H9 (cell line): ENCODE results near the gene MOB3B. TPM values are rescaled to one million over a fixed set of nuclear protein-coding genes. Genes with fewer than 3 reads are reported as not detected.
A peak's percentile ranks its signal among the peaks of the same experiment; 100 is the strongest.

Experiments used
- DNase-seq: peaks from one replicate; pipeline ENCODE4 v3.0.0-alpha.2; 2017
- H2AFZ ChIP-seq: one replicate; pipeline ENCODE4 v1.6.1; 2013; ENCODE audit warnings: mild to moderate bottlenecking, low read length, control low read depth, moderate library complexity
- H2AK5ac ChIP-seq: 2 replicates; pipeline ENCODE4 v1.6.1; 2013; ENCODE audit warnings: low read length, control low read depth, mixed read lengths; ENCODE audit not compliant: insufficient read length
- H2BK120ac ChIP-seq: one replicate; pipeline ENCODE4 v1.6.1; 2013; ENCODE audit warnings: low read depth, mild to moderate bottlenecking, low read length, control low read depth, inconsistent platforms; ENCODE audit not compliant: poor library complexity, severe bottlenecking
- H2BK12ac ChIP-seq: 2 replicates; pipeline ENCODE4 v1.6.1; 2013; ENCODE audit warnings: low read length, control low read depth, mixed read lengths, low read depth; ENCODE audit not compliant: insufficient read length
- H2BK15ac ChIP-seq: 2 replicates; pipeline ENCODE4 v1.6.1; 2013; ENCODE audit warnings: low read depth, low read length, control low read depth
- H2BK20ac ChIP-seq: one replicate; pipeline ENCODE4 v1.6.1; 2013; ENCODE audit warnings: low read depth, mild to moderate bottlenecking, low read length, control low read depth, inconsistent platforms; ENCODE audit not compliant: poor library complexity, severe bottlenecking
- H2BK5ac ChIP-seq: 2 replicates; pipeline ENCODE4 v1.6.1; 2013; ENCODE audit warnings: low read length, control low read depth, mixed read lengths; ENCODE audit not compliant: insufficient read length
- H3K14ac ChIP-seq: 2 replicates; pipeline ENCODE4 v1.6.1; 2013; ENCODE audit warnings: low read length, control low read depth; ENCODE audit not compliant: insufficient read depth
- H3K18ac ChIP-seq: 2 replicates; pipeline ENCODE4 v1.6.1; 2013; ENCODE audit warnings: low read depth, mild to moderate bottlenecking, mixed read lengths, low read length, control low read depth; ENCODE audit not compliant: insufficient read length
- H3K23ac ChIP-seq: 2 replicates; pipeline ENCODE4 v1.6.1; 2013; ENCODE audit warnings: low read length, control low read depth, mixed read lengths, low read depth; ENCODE audit not compliant: insufficient read length
- H3K23me2 ChIP-seq: 2 replicates; pipeline ENCODE4 v1.6.1; 2013; ENCODE audit warnings: low read depth, mild to moderate bottlenecking, mixed read lengths, low read length, control low read depth; ENCODE audit not compliant: insufficient read length, poor library complexity, severe bottlenecking
- H3K27ac ChIP-seq: 2 replicates; pipeline ENCODE4 v1.5.1; 2013; ENCODE audit warnings: low read length, control low read depth, mixed read lengths, low read depth; ENCODE audit not compliant: insufficient read length
- H3K27me3 ChIP-seq: 2 replicates; pipeline ENCODE4 v1.6.1; 2013; ENCODE audit warnings: low read length, control low read depth, inconsistent platforms; ENCODE audit not compliant: insufficient read depth
- H3K4ac ChIP-seq: 2 replicates; pipeline ENCODE4 v1.6.1; 2013; ENCODE audit warnings: low read depth, mild to moderate bottlenecking, control low read depth, inconsistent platforms, low read length, moderate library complexity
- H3K4me1 ChIP-seq: 2 replicates; pipeline ENCODE4 v1.6.1; 2013; ENCODE audit warnings: low read length, control low read depth, inconsistent platforms; ENCODE audit not compliant: insufficient read depth
- H3K4me2 ChIP-seq: 2 replicates; pipeline ENCODE4 v1.6.1; 2013; ENCODE audit warnings: low read length, control low read depth, mixed read lengths; ENCODE audit not compliant: insufficient read length, insufficient read depth
- H3K56ac ChIP-seq: 2 replicates; pipeline ENCODE4 v1.6.1; 2013; ENCODE audit warnings: low read depth, mild to moderate bottlenecking, mixed read lengths, low read length, control low read depth; ENCODE audit not compliant: insufficient read length
- H3K79me1 ChIP-seq: 2 replicates; pipeline ENCODE4 v1.6.1; 2013; ENCODE audit warnings: low read depth, mild to moderate bottlenecking, moderate library complexity, low read length, control low read depth, inconsistent platforms; ENCODE audit not compliant: insufficient read depth, poor library complexity, severe bottlenecking
- H3K79me2 ChIP-seq: 2 replicates; pipeline ENCODE4 v1.6.1; 2013; ENCODE audit warnings: low read length, control low read depth, inconsistent platforms; ENCODE audit not compliant: insufficient read depth
- H3K9ac ChIP-seq: 2 replicates; pipeline ENCODE4 v1.6.1; 2013; ENCODE audit warnings: low read length, control low read depth, mixed read lengths; ENCODE audit not compliant: insufficient read length; ENCODE audit errors: extremely low read depth
- H3K9me3 ChIP-seq: one replicate; pipeline ENCODE4 v1.6.1; 2013; ENCODE audit warnings: low read depth, low read length, inconsistent platforms; ENCODE audit not compliant: control insufficient read depth
- H3T11ph ChIP-seq: one replicate; pipeline ENCODE4 v1.6.1; 2013; ENCODE audit warnings: mild to moderate bottlenecking, low read length, control low read depth, inconsistent platforms
- H4K20me1 ChIP-seq: one replicate; pipeline ENCODE4 v1.6.1; 2013; ENCODE audit not compliant: control insufficient read depth, insufficient read length, insufficient read depth
- H4K5ac ChIP-seq: 2 replicates; pipeline ENCODE4 v1.6.1; 2013; ENCODE audit warnings: low read depth, mild to moderate bottlenecking, mixed read lengths, low read length, control low read depth; ENCODE audit not compliant: insufficient read length
- H4K8ac ChIP-seq: replicated peaks from 2 replicates; pipeline ENCODE4 v1.6.1; 2013; ENCODE audit warnings: low read length, control low read depth, mixed read lengths, low read depth; ENCODE audit not compliant: insufficient read length
- H4K91ac ChIP-seq: 2 replicates; pipeline ENCODE4 v1.6.1; 2013; ENCODE audit warnings: low read depth, mild to moderate bottlenecking, moderate library complexity, mixed read lengths, low read length, control low read depth; ENCODE audit not compliant: insufficient read length
- H3K27ac Mint-ChIP-seq, 3 experiments: 2 replicates in 2 of 3; 3 replicates in 1 of 3; pipeline ENCODE4 v1.8.0; 2020 to 2021; ENCODE audit warnings: mixed read lengths in 3 of 3, mild to moderate bottlenecking in 1 of 3, moderate library complexity in 1 of 3
- H3K27me3 Mint-ChIP-seq: 2 replicates; pipeline ENCODE4 v1.8.0; 2021; ENCODE audit warnings: low read depth, mild to moderate bottlenecking, moderate library complexity, mixed read lengths
- H3K36me3 Mint-ChIP-seq, 3 experiments: 2 replicates in 2 of 3; 3 replicates in 1 of 3; pipeline ENCODE4 v1.8.0; 2020 to 2021; ENCODE audit warnings: low read depth in 3 of 3, mixed read lengths in 3 of 3; ENCODE audit not compliant: insufficient read depth in 1 of 3
- H3K4me1 Mint-ChIP-seq, 2 experiments: 2 replicates each; pipeline ENCODE4 v1.8.0; 2020; ENCODE audit warnings: mixed read lengths in 2 of 2
- H3K4me3 Mint-ChIP-seq, 2 experiments: 2 replicates in 1 of 2; 3 replicates in 1 of 2; pipeline ENCODE4 v1.8.0; 2020 to 2021; ENCODE audit warnings: mild to moderate bottlenecking in 2 of 2, mixed read lengths in 2 of 2, moderate library complexity in 1 of 2
- H3K9me3 Mint-ChIP-seq, 2 experiments: 2 replicates in 1 of 2; 3 replicates in 1 of 2; pipeline ENCODE4 v1.8.0; 2020; ENCODE audit warnings: mild to moderate bottlenecking in 2 of 2, mixed read lengths in 2 of 2, moderate library complexity in 1 of 2
- CTCF ChIP-seq: fragments of 200-600 bp; sonication (generic); conservative IDR thresholded peaks from 3 replicates; pipeline ENCODE4 v1.8.0; 2021; ENCODE audit warnings: antibody characterized with exemption, mild to moderate bottlenecking
- WGBS: extraction: QIAGEN DNeasy Blood & Tissue Kit; methylation state at CpG from one replicate; pipeline ENCODE4 v1.1.7; 2013; ENCODE audit warnings: missing lambda C conversion rate, low lambda C conversion rate, mixed read lengths; ENCODE audit not compliant: insufficient read length; ENCODE audit errors: extremely low coverage; 5-methylcytosine and 5-hydroxymethylcytosine counted together
- total RNA-seq: library from RNA; stranded (reverse); gene quantifications from 2 replicates; pipeline ENCODE4 v1.2.1, GENCODE V29; 2021

Gene MOB3B
- total RNA-seq, 1 experiment from 2014 or later, result 9.8 TPM

- Histone ChIP-seq H3K79me1 (peaks cover 3% of the 10 kb centered on the region), H4K91ac (no peak overlapping the region), H3K9me3 (no peaks in the 10 kb centered on the region), H2BK20ac (no peak overlapping the region), H2BK5ac (no peak overlapping the region), H2BK15ac (no peak overlapping the region), H3K56ac (no peak overlapping the region), H4K20me1 (no peaks in the 10 kb centered on the region), H3K9ac (no peak overlapping the region), H4K5ac (no peak overlapping the region), H2BK120ac (no peak overlapping the region), H3K23me2 (no peaks in the 10 kb centered on the region), H2AK5ac (no peak overlapping the region), H2AFZ (no peak overlapping the region), H3K4ac (no peak overlapping the region), H3T11ph (no peak overlapping the region), H3K18ac (no peak overlapping the region), H3K4me2 (no peak overlapping the region), H3K27ac (no peak overlapping the region), H3K79me2 (no peaks in the 10 kb centered on the region), H2BK12ac (no peak overlapping the region), H4K8ac (no peak overlapping the region), H3K4me1 (peaks cover 10% of the 10 kb centered on the region; the same call in 1 of the 2 replicates), H3K14ac (no peak overlapping the region), H3K27me3 (no peaks in the 10 kb centered on the region), H3K23ac (no peak overlapping the region)
- no peak for TF ChIP-seq CTCF
- H3K4me3 Mint-ChIP-seq, result no peak overlapping the region
- WGBS, result no CpG with 5 or more reads among the region's 4 CpGs
- no peaks in the 10 kb centered on the region; a peak in 1 of 7 replicates for H3K36me3 Mint-ChIP-seq
- H3K27me3 Mint-ChIP-seq, result no peaks in the 10 kb centered on the region
- no peaks in the 10 kb centered on the region for H3K9me3 Mint-ChIP-seq
- H3K27ac Mint-ChIP-seq, result peak overlapping the region in 1 of 3 experiments; percentile 13; a peak in 2 of 7 replicates
- no peak for DNase-seq
- H3K4me1 Mint-ChIP-seq, result peaks cover 26 to 27% of the 10 kb centered on the region in 2 experiments
These were observed 143.0 kb downstream of the MOB3B start for GRCh38 chr9:27386571-27387091.
